GM23248 (cell line): ENCODE results near the gene PLXDC1.

Experiments used
- EZH2 ChIP-seq: fragments of 200-600 bp; sonication (generic); IDR thresholded peaks from 2 replicates; pipeline ENCODE4 v1.6.1; 2018; ENCODE audit warnings: antibody characterized with exemption, mild to moderate bottlenecking; ENCODE audit not compliant: insufficient read depth, poor library complexity, severe bottlenecking
- EZH2phosphoT487 ChIP-seq: fragments of 200-600 bp; sonication (generic); IDR thresholded peaks from 2 replicates; pipeline ENCODE4 v1.6.1; 2018; ENCODE audit warnings: antibody characterized with exemption, moderate library complexity, mild to moderate bottlenecking, low read depth; ENCODE audit not compliant: insufficient read depth

DNA sequence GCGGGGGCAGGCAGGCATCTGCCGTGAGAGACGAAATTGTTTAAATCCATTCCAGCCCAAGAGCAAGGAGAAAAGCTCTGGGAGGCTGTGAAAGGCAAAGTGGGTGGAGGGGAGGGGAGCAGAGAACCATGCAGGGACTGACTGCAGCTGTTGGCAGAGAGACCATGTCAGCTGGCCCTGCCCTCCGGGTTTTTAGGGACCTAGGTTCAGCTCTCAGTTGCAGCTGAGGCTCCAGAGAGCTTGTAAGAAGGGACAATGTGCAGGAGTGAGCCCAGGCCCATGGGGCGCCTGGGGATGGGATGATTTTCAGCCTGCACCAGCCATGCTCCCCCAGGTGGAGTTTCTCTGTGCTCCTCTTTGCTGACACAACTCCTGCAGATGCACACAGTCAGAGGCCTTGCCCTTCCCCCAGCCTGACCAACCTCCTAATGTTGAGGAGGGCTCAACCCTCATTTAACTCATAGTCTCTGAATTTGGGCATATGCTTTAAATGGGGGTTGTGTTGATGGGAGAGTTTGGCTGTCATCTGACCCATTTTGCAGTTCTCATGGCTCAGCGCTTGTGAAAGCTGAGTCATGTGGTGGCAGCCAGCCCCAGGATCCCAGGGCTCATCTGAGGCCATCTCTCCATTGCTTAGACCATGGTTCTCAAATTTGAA lies 70.9 kb downstream of the PLXDC1 start:
- TF ChIP-seq EZH2 = no peak
- no peak for TF ChIP-seq EZH2phosphoT487
